OCI-LY7 (cell line): Measurements from ENCODE around the gene CD3G. TPM values are rescaled to one million over a fixed set of nuclear protein-coding genes. Genes with fewer than 3 reads are reported as not detected.

Source experiments
- BruUV-seq: library from RNA; stranded (reverse); fragments of 400-500 nt; replicated peaks from 2 replicates; lab custom pipeline; 2021; lab: Mats Ljungman, UMichigan
- CTCF ChIA-PET: fragments of 300-600 bp; sonication (Branson Sonifier 250); formaldehyde crosslinking; loops from one replicate; lab custom pipeline; 2022; ENCODE audit warnings: antibody characterized with exemption; ENCODE audit not compliant: unreplicated experiment; lab: Charles Lee
- POLR2A ChIA-PET: fragments of 300-600 bp; sonication (Branson Sonifier 250); formaldehyde crosslinking; loops from one replicate; lab custom pipeline; 2022; ENCODE audit warnings: antibody characterized with exemption; lab: Charles Lee
- DNase-seq: peaks from one replicate; pipeline ENCODE4 v3.0.0-alpha.2; 2015; ENCODE audit warnings: low spot score
- H2AFZ ChIP-seq: fragments of 200-600 bp; sonication (generic), shearing (Covaris generic); 2 replicates; pipeline ENCODE4 v1.6.1; 2014; ENCODE audit warnings: mild to moderate bottlenecking, antibody characterized with exemption, low read length, moderate library complexity
- H3K27ac ChIP-seq: fragments of 200-600 bp; sonication (generic); 2 replicates; pipeline ENCODE4 v1.5.1; 2014; ENCODE audit warnings: mixed run types, low read depth, mild to moderate bottlenecking, moderate library complexity, low read length, inconsistent platforms; ENCODE audit not compliant: poor library complexity, severe bottlenecking
- H3K36me3 ChIP-seq: fragments of 200-600 bp; sonication (generic); 2 replicates; pipeline ENCODE4 v1.6.1; 2014; ENCODE audit warnings: mild to moderate bottlenecking, antibody characterized with exemption, low read length, moderate library complexity, mixed read lengths; ENCODE audit not compliant: insufficient read depth
- H3K4me1 ChIP-seq: fragments of 200-600 bp; sonication (generic); 2 replicates; pipeline ENCODE4 v1.5.1; 2014; ENCODE audit warnings: mild to moderate bottlenecking, low read length; ENCODE audit not compliant: insufficient read depth, poor library complexity, severe bottlenecking
- H3K4me2 ChIP-seq: fragments of 200-600 bp; sonication (generic); 2 replicates; pipeline ENCODE4 v1.6.1; 2014; ENCODE audit warnings: mild to moderate bottlenecking, low read length
- H3K4me3 ChIP-seq: fragments of 200-600 bp; sonication (generic); 2 replicates; pipeline ENCODE4 v1.5.1; 2014; ENCODE audit warnings: mild to moderate bottlenecking, low read depth, low read length; ENCODE audit not compliant: poor library complexity, severe bottlenecking
- H3K79me2 ChIP-seq: fragments of 200-600 bp; sonication (generic); 2 replicates; pipeline ENCODE4 v1.6.1; 2016; ENCODE audit warnings: low read depth, mild to moderate bottlenecking, low read length, moderate library complexity, mixed read lengths; ENCODE audit not compliant: insufficient read depth
- H3K9me2 ChIP-seq: fragments of 200-600 bp; sonication (generic); 2 replicates; pipeline ENCODE4 v1.6.1; 2016; ENCODE audit warnings: mild to moderate bottlenecking, low read length, mixed read lengths; ENCODE audit not compliant: insufficient read depth
- H3K9me3 ChIP-seq: fragments of 200-600 bp; sonication (generic); 2 replicates; pipeline ENCODE4 v1.6.1; 2014; ENCODE audit warnings: mild to moderate bottlenecking, mixed run types, low read length, mixed read lengths
- H4K20me1 ChIP-seq: fragments of 200-600 bp; sonication (generic); 2 replicates; pipeline ENCODE4 v1.6.1; 2014; ENCODE audit warnings: mild to moderate bottlenecking, antibody characterized with exemption, low read length, moderate library complexity, mixed read lengths; ENCODE audit not compliant: insufficient read depth
- CTCF ChIP-seq: fragments of 200-600 bp; sonication (generic); conservative IDR thresholded peaks from 2 replicates; pipeline ENCODE4 v1.5.1; 2014; ENCODE audit warnings: mild to moderate bottlenecking, antibody characterized with exemption, low read length, moderate library complexity, mixed read lengths
- EZH2phosphoT487 ChIP-seq: fragments of 200-600 bp; sonication (generic); IDR thresholded peaks from 2 replicates; pipeline ENCODE4 v1.6.1; 2018; ENCODE audit warnings: low read depth, borderline replicate concordance, mild to moderate bottlenecking, mixed run types, antibody characterized with exemption, low read length, moderate library complexity, mixed read lengths
- intact Hi-C: fragments of 100-400 bp; cut with micrococcal nuclease; formaldehyde crosslinking; loops from one replicate; pipeline ENCODE4 v1.10.0; 2022; ENCODE audit not compliant: unreplicated experiment
- total RNA-seq, 2 experiments: library from RNA; depleted of rRNA in 1 of 2; stranded (reverse); fragments of >200 nt in 1 of 2; shearing (Covaris generic) in 1 of 2; gene quantifications; 2 replicates each; pipeline ENCODE4 v1.2.3, GENCODE V29; 2014 to 2022

Gene CD3G
- total RNA-seq, 2 experiments from 2014 or later = not detected

- Histone ChIP-seq H3K9me3 (no peaks in the 10 kb centered on the region), H4K20me1 (no peaks in the 10 kb centered on the region), H3K27ac (no peak overlapping the region), H3K9me2 (no peaks in the 10 kb centered on the region), H3K79me2 (no peaks in the 10 kb centered on the region), H3K4me2 (no peak overlapping the region), H2AFZ (no peak overlapping the region), H3K36me3 (peaks cover 88% of the 10 kb centered on the region), H3K4me1 (no peaks in the 10 kb centered on the region), H3K4me3 (no peak overlapping the region)
- intact Hi-C loops = no loop called here
- POLR2A ChIA-PET = interaction anchor here (0.5 kb wide), 1 partner anchor 848 kb away, joined by 3 read pairs; no protein-coding TSS in a partner anchor
- BruUV-seq = no TSS peak
- TF ChIP-seq CTCF = no peak
- no peak for TF ChIP-seq EZH2phosphoT487
- CTCF ChIA-PET = no interaction called here
- DNase-seq = no peak
These were observed 36.4 kb downstream of the CD3G start for GRCh38 chr11:118380571-118380970.

GRCh38 chr11:118382954-118383353 lies 38.8 kb downstream of the CD3G start:
- Histone ChIP-seq H2AFZ (no peak overlapping the region), H3K9me2 (no peaks in the 10 kb centered on the region), H3K79me2 (no peaks in the 10 kb centered on the region), H4K20me1 (no peaks in the 10 kb centered on the region), H3K27ac (no peak overlapping the region), H3K4me1 (no peaks in the 10 kb centered on the region), H3K4me3 (no peak overlapping the region), H3K4me2 (no peak overlapping the region), H3K36me3 (peaks cover 95% of the 10 kb centered on the region), H3K9me3 (no peaks in the 10 kb centered on the region)
- POLR2A ChIA-PET = interaction anchor here (1.2 kb wide), 1 partner anchor 21 kb away, joined by 4 read pairs; no protein-coding TSS in a partner anchor
- intact Hi-C loops = no loop called here
- BruUV-seq = no TSS peak
- TF ChIP-seq CTCF = no peak
- TF ChIP-seq EZH2phosphoT487 = no peak
- DNase-seq = no peak
- CTCF ChIA-PET = no interaction called here

DNA sequence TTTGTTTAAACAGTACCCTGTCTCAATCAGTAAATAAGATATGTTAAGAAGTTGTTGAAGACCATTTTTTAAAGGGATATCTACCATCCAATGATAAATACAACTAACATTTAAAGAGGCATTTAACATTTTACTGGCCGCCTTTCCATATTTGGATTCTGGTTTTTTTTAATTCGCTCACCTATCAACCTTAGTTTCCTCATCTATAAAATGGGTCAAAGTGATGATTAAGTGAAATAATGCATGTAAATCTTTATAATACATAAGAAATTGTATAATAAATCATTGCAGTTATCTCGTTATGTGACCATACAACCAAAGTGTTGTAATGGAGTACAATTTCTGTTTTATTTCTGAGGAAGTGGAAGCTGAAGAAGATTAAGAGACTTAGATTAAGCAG lies 39.5 kb downstream of the CD3G start:
- ChIA-PET POLR2A (interaction anchor here (0.6 to 1.2 kb wide), 2 partner anchors 22 to 172 kb away, joined by 3 to 4 read pairs; no protein-coding TSS in a partner anchor), CTCF (no interaction called here)
- Histone ChIP-seq H4K20me1 (no peaks in the 10 kb centered on the region), H3K9me3 (no peaks in the 10 kb centered on the region), H3K4me3 (no peak overlapping the region), H3K27ac (no peak overlapping the region), H2AFZ (no peak overlapping the region), H3K36me3 (peaks cover 95% of the 10 kb centered on the region), H3K4me2 (no peak overlapping the region), H3K4me1 (no peaks in the 10 kb centered on the region), H3K9me2 (no peaks in the 10 kb centered on the region), H3K79me2 (no peaks in the 10 kb centered on the region)
- no peak for TF ChIP-seq EZH2phosphoT487
- no peak for TF ChIP-seq CTCF
- DNase-seq = no peak
- no TSS peak for BruUV-seq
- intact Hi-C loops = no loop called here
